Upper lobe of left lung (tissue), 6 donors: ENCODE results near the gene CLMP. TPM values are rescaled to one million over a fixed set of nuclear protein-coding genes. Genes with fewer than 3 reads are reported as not detected.

Experiments
- ATAC-seq, 2 donors: fragments of 200-7000 bp; cut with Tn5 transposase; one replicate each; pipeline ENCODE4 v1.9.1; 2022; ENCODE audit warnings: mild to moderate bottlenecking in 2 of 2, moderate library complexity in 2 of 2; ENCODE audit not compliant: low FRiP score in 2 of 2
- DNase-seq, 2 donors: peaks; one replicate each; pipeline ENCODE4 v3.0.0-alpha.2; 2019 to 2020
- H3K27ac ChIP-seq, 4 donors: fragments of 200-600 bp; sonication (generic); one replicate each; pipeline ENCODE4 v1.5.1; 2016 to 2019
- H3K27me3 ChIP-seq, 4 donors: fragments of 200-600 bp; sonication (generic); one replicate each; pipeline ENCODE4 v1.5.1; 2017 to 2019
- H3K36me3 ChIP-seq, 4 donors: fragments of 200-600 bp; sonication (generic); one replicate each; pipeline ENCODE4 v1.5.1; 2016 to 2019
- H3K4me1 ChIP-seq, 4 donors: fragments of 200-600 bp; sonication (generic); one replicate each; pipeline ENCODE4 v1.5.1; 2018 to 2019
- H3K4me3 ChIP-seq, 4 donors: fragments of 200-600 bp; sonication (generic); one replicate each; pipeline ENCODE4 v1.5.1; 2017 to 2019; ENCODE audit warnings: mild to moderate bottlenecking in 2 of 4, moderate library complexity in 1 of 4
- H3K9me3 ChIP-seq, 4 donors: fragments of 200-600 bp; sonication (generic); one replicate each; pipeline ENCODE4 v1.5.1; 2018 to 2019
- EP300 ChIP-seq, 4 donors: sonication (generic); formaldehyde crosslinking; IDR thresholded peaks; one replicate each; pipeline ENCODE4 v1.5.1; 2017; ENCODE audit warnings: antibody characterized with exemption in 4 of 4, control low read depth in 2 of 4
- POLR2A ChIP-seq, 4 donors: fragments of 450-650 bp; IDR thresholded peaks; one replicate each; pipeline ENCODE4 v1.5.1; 2016 to 2017; ENCODE audit warnings: antibody characterized with exemption in 4 of 4, mild to moderate bottlenecking in 2 of 4
- POLR2AphosphoS5 ChIP-seq, 2 donors: sonication (generic); formaldehyde crosslinking; IDR thresholded peaks; one replicate each; pipeline ENCODE4 v1.5.1; 2017; ENCODE audit warnings: antibody characterized with exemption in 2 of 2
- WGBS, 2 donors: methylation state at CpG; one replicate each; pipeline ENCODE4 v1.1.5; 2017 to 2018; 5-methylcytosine and 5-hydroxymethylcytosine counted together
- total RNA-seq, 6 donors: library from RNA; depleted of rRNA in 4 of 6; stranded (reverse); fragments of >200 nt in 4 of 6; gene quantifications; one replicate each; pipeline versions ENCODE4 v1.1.0 to v1.2.1, GENCODE V29; 2016 to 2021
- TF ChIP-seq, protein P1 (sequence below), 6 experiments: fragments of 450-650 bp in 4 of 6; fragments of 200-600 bp in 2 of 6; sonication (generic) in 2 of 6; IDR thresholded peaks; one replicate each; pipeline ENCODE4 v1.5.1; 2016 to 2019; ENCODE audit warnings: antibody characterized with exemption in 6 of 6
- donor health status: DM: no; HTN: no; CAD: no; lungs with moderate emphysema.
- donor health status: DM: no; HTN: yes; CAD: no; lungs with severe emphysema.

CLMP gene
- total RNA-seq, 6 donors from 2014 or later = 6.0 to 23.4 (median 15.3) TPM

DNA sequence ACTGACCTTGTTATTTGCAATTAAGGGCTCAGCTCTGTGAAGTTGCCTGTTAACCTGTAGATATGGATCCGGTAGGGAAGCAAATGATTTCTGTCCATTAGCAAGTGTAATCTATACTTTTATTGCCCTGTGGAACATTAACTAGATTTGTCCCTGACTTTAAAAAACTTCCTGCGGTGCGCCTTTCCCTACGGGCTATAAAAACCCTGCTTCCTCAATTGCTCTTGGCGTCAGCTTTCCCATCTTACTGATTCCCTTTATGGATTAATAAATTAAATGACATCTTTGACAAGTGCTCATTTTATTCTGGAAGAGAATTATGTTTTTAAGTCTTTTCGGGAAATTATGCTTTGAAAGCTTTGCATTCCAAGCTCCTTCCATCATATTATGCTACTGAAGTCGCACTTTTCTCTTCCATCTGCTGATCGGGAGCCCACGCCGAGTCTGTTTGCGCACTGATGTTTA lies 18.3 kb upstream of the CLMP start:
- no peak for TF ChIP-seq POLR2A (IDR thresholded peaks at IDR 0.05)
- TF ChIP-seq, protein P1, sequence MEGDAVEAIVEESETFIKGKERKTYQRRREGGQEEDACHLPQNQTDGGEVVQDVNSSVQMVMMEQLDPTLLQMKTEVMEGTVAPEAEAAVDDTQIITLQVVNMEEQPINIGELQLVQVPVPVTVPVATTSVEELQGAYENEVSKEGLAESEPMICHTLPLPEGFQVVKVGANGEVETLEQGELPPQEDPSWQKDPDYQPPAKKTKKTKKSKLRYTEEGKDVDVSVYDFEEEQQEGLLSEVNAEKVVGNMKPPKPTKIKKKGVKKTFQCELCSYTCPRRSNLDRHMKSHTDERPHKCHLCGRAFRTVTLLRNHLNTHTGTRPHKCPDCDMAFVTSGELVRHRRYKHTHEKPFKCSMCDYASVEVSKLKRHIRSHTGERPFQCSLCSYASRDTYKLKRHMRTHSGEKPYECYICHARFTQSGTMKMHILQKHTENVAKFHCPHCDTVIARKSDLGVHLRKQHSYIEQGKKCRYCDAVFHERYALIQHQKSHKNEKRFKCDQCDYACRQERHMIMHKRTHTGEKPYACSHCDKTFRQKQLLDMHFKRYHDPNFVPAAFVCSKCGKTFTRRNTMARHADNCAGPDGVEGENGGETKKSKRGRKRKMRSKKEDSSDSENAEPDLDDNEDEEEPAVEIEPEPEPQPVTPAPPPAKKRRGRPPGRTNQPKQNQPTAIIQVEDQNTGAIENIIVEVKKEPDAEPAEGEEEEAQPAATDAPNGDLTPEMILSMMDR (IDR thresholded peaks at IDR 0.05) = no peak
- TF ChIP-seq POLR2AphosphoS5 (IDR thresholded peaks at IDR 0.05) = no peak
- no peak for TF ChIP-seq EP300 (IDR thresholded peaks at IDR 0.05)
- H3K9me3 ChIP-seq = no peaks in the 10 kb centered on the region
- no peaks in the 10 kb centered on the region for H3K27me3 ChIP-seq
- 87 to 89% methylated on average over 11 of the region's 11 CpGs for WGBS, 2 donors
- DNase-seq = no peak
- no peaks in the 10 kb centered on the region for H3K36me3 ChIP-seq
- ATAC-seq = no peak
- no peaks in the 10 kb centered on the region for H3K4me1 ChIP-seq
- no peak overlapping the region for H3K27ac ChIP-seq
- no peak overlapping the region for H3K4me3 ChIP-seq

DNA sequence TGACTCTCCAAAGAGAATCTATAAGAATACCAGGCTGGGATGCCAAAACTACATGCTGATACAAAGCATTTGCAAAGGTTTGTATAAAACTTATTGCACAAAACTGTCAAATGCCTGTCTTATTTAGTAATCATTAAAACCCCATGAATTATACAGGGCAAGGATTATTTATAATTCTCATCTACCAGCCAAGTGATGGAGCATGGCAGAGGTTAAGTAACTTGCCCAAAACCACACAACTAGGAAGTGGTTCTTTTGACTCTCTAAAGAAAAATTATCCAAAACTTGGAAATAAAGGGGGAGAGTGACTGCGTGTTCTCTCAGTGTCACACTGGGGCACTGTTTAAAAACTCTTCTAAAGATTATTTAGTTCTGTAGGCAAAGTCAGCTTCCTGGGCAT lies 17.4 kb upstream of the CLMP start:
- Histone ChIP-seq H3K4me3 (no peak overlapping the region), H3K36me3 (no peaks in the 10 kb centered on the region), H3K27me3 (no peaks in the 10 kb centered on the region), H3K4me1 (no peaks in the 10 kb centered on the region), H3K27ac (no peak overlapping the region), H3K9me3 (no peaks in the 10 kb centered on the region)
- WGBS, 2 donors = 30 to 44% methylated on average over 1 of the region's 1 CpG
- ATAC-seq (no peak), DNase-seq (no peak)
- TF ChIP-seq POLR2AphosphoS5 (IDR thresholded peaks at IDR 0.05) = no peak
- TF ChIP-seq, protein P1 (IDR thresholded peaks at IDR 0.05) = no peak
- no peak for TF ChIP-seq POLR2A (IDR thresholded peaks at IDR 0.05)
- TF ChIP-seq EP300 (IDR thresholded peaks at IDR 0.05) = no peak

DNA sequence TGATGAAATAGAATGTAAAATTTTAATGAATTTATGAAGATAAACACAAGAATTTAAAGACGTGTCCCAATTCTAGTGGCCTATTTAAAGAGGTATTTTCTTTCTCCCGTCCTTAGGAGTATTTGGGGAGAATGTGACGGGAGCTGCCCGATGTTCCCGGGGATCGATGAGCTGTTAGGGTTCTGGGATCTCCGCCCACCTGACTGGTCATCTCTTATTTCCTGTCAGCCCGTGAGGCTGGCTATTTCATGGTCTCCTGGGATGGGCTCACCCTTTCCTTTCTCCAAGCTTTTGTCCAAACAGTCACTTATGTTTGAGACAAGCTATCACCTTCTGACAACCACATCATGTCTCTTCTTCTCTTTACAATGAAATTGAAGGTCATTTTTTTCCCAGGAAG lies 16.9 kb upstream of the CLMP start:
- TF ChIP-seq, protein P1 (IDR thresholded peaks at IDR 0.05) = no peak
- TF ChIP-seq EP300 (IDR thresholded peaks at IDR 0.05) (no peak), POLR2A (IDR thresholded peaks at IDR 0.05) (no peak), POLR2AphosphoS5 (IDR thresholded peaks at IDR 0.05) (no peak)
- no peak for DNase-seq
- H3K9me3 ChIP-seq = no peaks in the 10 kb centered on the region
- no peak overlapping the region for H3K27ac ChIP-seq
- WGBS, 2 donors = 51 to 63% methylated on average over 8 of the region's 8 CpGs
- no peaks in the 10 kb centered on the region for H3K4me1 ChIP-seq
- no peak for ATAC-seq
- no peaks in the 10 kb centered on the region for H3K36me3 ChIP-seq
- no peaks in the 10 kb centered on the region for H3K27me3 ChIP-seq
- no peak overlapping the region for H3K4me3 ChIP-seq

DNA sequence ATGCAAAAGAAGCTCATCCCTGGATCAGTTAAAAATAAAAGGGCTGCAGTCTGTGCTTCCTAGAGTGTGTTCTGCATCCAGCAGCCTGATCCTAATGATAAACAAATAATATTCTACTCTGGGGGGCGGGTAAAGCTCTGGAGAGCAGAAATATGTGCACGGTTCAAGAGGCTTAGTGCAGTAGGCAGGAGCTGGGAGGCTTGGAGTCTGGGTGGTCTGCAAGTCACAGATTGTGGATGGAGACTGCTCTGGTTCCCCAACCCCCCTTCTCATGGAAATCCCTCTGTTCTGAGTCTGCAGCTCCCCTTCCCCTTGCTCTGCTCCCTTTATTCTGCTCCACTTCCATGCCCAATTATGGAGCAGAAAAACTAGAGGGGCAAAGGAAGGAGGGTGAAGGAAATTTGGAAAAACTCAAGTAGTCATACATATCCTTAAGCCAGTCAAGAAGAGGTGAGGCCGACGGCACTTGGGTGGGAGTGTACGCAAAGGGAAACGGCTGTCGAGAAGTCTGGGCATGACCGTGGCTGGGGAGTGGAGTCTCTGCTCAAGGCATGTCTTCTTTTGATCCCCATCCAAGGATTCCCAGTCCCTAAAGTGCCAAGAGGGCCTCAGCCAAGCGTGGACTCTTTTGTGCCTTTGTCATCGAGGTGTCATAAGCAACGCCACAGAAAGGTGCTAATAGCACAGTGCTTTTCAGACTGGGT lies 16.3 kb upstream of the CLMP start:
- Histone ChIP-seq H3K36me3 (no peaks in the 10 kb centered on the region), H3K27me3 (no peaks in the 10 kb centered on the region), H3K4me3 (no peak overlapping the region), H3K27ac (no peak overlapping the region), H3K9me3 (no peaks in the 10 kb centered on the region), H3K4me1 (no peaks in the 10 kb centered on the region)
- DNase-seq = no peak
- 42 to 51% methylated on average over 11 of the region's 11 CpGs for WGBS, 2 donors
- TF ChIP-seq POLR2A (IDR thresholded peaks at IDR 0.05) (no peak), EP300 (IDR thresholded peaks at IDR 0.05) (no peak), POLR2AphosphoS5 (IDR thresholded peaks at IDR 0.05) (no peak)
- TF ChIP-seq, protein P1 (IDR thresholded peaks at IDR 0.05) = no peak
- no peak for ATAC-seq

DNA sequence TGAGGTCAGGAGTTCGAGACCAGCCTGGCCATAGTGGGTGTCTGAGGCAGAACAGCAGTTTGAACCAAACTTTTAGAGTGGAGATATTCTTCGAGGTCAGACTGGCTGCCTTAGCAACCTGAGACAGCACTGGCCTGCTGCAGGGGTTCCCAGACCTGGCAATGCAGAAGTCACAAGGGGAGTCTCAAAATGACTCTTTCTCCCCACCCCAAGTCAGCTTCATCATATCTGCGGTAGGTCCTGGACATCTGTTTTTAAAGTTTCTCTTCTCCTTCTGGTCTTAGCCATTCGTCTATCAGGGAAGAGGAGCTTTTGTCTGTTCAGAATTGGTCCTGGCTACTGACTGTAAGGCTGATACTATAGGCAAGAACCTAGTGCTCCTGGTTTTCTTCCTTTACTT lies 14.5 kb upstream of the CLMP start:
- no peak overlapping the region for H3K27ac ChIP-seq
- H3K4me3 ChIP-seq = no peak overlapping the region
- WGBS, 2 donors = 79 to 83% methylated on average over 4 of the region's 4 CpGs
- no peak for DNase-seq
- no peaks in the 10 kb centered on the region for H3K9me3 ChIP-seq
- no peaks in the 10 kb centered on the region for H3K27me3 ChIP-seq
- no peak for ATAC-seq
- H3K36me3 ChIP-seq = no peaks in the 10 kb centered on the region
- TF ChIP-seq POLR2A (IDR thresholded peaks at IDR 0.05) = no peak
- TF ChIP-seq, protein P1 (IDR thresholded peaks at IDR 0.05) = no peak
- no peak for TF ChIP-seq POLR2AphosphoS5 (IDR thresholded peaks at IDR 0.05)
- no peak for TF ChIP-seq EP300 (IDR thresholded peaks at IDR 0.05)
- no peaks in the 10 kb centered on the region for H3K4me1 ChIP-seq
